GM21723 (cell line): ENCODE data around the gene TMEM108.

Experiments
- ATAC-seq: cut with Tn5 transposase; IDR thresholded peaks from one replicate; pipeline ENCODE4 v1.9.1; 2021; ENCODE audit warnings: mild to moderate bottlenecking, moderate library complexity; ENCODE audit not compliant: unreplicated experiment

TMEM108 gene

DNA sequence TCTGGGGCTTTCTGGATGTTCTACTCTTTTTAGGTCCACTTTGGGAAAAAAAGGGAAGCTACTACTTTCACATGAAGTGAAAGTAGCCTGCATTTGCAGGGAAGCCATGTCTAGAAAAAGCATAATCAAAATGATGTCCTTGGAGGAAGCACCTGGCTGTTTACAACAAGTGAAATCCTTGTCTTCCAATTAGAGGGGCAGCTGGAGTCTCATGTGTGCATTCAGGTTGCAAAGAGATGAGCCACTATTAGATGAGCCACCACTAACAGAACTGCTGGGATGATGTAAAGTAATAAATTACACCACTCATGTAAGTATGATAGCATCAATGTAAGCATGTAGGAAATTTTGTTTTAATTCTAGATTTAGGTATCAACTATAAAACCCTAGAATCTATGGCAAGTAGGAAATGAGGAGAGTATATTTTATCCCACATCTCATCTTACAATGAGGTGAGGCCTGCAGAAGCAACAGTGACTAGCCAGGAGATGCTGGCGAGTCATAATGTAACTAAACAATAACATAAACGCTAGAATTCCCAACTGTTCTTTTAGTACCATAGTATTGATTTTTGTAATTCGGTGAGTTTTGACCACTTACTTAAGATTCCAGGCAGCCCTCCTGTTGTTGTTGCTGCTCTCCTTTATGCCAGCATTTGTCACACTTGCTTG is 75.9 kb downstream of the TMEM108 start:
- no peak for ATAC-seq

DNA sequence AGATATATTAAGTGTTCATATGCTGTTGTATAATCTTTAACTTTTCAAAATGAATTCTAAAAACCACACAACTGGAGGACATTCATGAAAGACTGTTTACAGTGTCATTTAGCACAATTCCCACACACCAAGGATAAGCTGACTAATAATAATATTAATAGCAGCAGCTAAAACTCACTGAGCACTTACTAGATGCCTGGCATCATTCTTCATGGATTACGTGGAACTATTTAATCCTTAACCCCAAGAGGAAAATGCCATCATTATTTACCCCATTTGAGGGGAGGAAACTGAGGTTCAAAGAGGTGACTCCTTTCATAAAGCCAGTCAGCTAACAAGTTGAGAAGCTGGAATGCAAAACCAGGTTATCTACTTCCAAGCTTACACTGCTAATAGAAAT is 77.0 kb downstream of the TMEM108 start:
- ATAC-seq, result no peak

DNA sequence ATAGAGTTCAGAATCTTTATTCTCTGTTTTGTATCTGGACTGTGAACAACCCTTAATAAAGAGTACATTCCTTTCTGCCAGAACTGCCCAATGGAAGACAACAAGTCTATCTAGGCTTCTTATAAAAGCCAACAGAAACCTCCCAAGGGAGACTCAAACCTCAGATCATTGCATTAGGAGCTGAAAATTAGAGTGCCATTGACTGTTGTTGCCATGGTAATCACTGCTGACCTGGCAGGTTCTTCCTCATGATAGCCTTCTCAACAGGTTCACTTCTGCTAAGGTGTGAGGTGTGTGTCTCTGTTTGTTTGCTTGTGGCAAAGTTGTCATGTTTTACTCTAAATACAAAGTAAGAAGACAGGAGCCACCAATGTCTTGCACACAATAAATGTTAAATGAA is 79.2 kb downstream of the TMEM108 start:
- ATAC-seq, result no peak

DNA sequence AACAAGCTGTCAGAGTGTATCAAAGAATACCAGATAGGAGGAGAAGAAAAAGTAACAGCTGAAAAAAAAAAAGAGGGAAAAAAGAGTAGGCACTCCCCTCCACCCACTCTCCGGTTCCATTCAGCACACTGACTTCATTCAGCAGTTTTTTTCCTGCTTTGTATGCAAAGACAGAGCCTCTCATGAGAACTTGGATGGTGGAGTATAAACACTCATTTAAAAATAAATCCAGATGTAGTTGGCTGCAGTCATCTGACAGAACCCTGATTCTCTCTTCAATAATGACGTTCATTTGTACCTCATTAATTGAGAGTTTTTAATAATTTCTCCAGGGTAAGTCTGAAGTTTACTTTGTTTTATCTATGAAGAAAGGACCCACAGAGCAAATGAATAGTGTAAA is 81.0 kb downstream of the TMEM108 start:
- ATAC-seq, result no peak

DNA sequence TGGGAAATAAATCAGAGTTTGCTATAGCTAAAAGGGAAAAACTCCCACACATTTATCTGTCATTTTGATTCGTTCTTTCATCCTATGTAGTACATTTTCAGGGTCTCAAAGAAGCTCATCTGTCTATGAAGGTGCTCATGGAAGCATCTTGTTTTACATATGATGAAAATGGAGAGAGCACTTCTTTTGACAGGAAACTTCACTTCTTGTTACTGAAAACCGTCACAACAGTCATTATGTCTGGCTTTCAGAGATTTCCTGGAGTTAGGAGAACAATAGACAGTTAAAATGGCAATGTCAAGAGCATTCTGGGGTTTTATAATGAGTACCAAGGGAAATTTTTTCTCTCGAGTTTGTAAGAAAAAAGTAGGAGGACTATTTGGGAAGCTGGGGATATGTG is 83.3 kb downstream of the TMEM108 start:
- ATAC-seq, result no peak

DNA sequence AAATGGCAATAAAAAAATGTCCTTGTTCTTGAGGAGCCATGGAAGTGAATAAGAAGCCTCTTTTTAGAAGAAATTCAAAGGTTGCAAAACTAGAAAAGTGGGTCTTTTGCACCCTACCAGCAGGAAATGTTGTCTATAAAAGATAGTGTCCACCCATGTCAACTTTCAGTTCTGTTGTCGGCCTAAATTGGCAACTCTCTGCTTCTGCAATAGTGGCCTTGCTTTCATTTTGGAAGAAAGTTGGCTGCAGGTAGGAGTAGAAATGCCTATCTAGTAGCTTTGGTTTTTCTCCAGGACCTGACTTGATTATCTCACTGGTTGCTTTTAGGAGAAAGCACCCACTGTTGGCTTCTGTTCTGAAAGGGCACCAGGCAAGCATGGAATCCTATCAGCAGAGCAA is 85.4 kb downstream of the TMEM108 start:
- ATAC-seq, result no peak

DNA sequence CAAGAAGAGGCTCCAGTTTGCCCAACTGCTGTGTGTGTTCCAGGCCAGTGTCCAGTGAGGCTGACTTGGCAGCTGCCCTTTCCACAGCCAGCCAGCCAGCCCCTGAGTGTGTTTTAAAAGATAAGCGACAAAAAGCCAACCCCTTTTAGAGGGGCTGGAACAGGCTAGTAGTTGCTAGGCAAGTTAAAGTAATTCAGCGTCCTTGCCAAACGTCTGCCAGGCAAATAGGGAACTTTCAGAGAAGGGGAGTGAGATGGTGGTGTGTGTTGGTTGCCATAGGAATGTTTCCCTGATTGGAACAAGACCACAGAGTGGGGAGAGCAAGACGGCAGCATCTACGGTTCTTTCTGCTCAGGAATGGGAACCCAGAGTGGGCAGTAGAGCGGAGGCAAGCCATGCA is 86.3 kb downstream of the TMEM108 start:
- ATAC-seq, result no peak

DNA sequence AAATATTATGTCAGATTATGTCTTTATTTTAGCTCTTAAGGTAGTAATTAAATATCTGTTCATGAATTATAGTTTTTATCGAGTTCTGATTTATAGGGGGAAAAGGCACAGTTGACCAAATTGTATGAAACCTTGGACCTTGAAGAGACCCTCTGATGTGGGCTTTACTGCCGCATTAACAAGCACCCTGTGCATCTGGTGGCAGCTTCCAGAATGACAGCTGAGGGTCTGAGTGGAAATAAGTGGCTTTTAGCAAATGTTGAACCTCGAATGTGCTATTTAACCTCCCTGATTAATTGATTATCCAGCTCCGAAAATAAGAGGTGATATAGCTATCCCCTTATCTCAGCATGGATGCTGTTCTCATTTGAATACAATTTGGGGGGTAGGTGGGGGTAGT is 87.0 kb downstream of the TMEM108 start:
- ATAC-seq, result no peak

DNA sequence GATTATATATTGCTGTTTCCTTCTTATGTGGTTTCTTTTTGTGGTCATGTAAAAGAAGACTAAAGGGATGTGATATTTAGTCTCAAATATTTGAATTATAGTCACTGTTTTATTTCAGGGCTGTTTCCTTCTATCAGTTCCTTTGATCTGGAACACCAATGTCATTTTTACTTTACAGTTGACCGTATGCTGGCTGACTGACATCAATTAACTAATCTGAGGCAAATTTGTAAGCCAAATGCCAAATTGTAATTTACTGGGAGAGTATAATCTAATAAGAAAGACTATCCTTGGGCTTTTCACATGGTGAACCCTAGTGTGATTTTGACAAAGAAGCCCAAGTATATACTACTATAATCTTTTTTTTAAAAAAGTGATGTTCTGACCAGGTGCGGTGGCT is 87.6 kb downstream of the TMEM108 start:
- no peak for ATAC-seq

DNA sequence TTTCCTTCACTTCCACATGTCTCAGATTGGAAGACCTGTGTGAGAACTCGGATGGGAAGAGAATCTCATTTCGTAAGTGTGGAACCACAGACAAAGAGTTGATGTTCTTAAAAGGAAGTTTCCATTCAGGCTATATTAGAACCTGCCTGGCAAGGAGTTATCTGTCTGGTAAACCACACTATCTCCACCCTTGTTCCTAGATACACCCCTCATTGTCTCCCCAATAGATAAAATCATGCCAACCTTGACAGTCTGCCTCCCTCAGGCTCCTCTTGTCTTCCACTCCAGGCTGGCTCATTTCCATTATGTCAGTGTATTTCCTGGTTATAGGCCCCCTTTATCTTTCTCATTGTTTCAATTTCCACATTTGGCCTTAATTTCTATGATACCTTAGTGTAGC is 89.2 kb downstream of the TMEM108 start:
- ATAC-seq, result no peak

DNA sequence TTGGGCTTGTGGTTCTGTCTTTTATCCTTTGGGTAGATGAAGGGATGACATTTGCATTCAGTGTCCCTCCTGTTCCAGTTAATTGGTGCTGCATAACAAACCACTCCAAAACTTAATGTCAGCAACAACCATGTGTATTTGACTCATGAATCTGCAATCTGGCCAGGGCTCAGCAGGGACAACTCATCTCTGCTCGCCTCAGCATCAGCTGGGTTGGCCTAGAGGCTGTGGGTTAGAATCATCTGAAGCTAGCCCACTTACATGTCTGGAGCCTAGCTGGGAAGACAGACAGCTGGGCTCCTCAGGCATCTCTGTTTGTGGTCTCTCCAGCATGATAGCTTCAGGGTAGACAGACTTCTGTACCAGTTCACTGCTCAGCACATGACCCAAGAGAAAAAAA is 92.0 kb downstream of the TMEM108 start:
- ATAC-seq, result no peak

DNA sequence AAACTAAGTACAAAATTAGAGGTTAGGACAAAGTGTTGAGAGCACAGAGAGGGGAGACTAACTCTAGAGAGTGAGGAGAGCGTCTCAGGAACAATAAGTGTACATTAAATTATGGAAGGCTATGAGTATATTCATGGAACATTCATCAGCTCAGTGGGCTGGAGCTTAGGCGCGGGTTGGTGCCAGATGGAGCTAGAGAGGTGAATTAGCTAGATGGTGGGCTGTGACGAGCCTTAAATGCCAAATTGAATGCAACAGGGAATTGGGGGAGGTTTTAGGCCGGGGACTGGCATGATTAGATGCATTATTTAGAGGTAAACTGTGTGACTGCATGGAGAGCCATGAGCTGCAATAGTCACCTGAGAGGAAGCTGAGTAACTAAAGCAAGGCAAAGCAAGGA is 97.1 kb downstream of the TMEM108 start:
- no peak for ATAC-seq

DNA sequence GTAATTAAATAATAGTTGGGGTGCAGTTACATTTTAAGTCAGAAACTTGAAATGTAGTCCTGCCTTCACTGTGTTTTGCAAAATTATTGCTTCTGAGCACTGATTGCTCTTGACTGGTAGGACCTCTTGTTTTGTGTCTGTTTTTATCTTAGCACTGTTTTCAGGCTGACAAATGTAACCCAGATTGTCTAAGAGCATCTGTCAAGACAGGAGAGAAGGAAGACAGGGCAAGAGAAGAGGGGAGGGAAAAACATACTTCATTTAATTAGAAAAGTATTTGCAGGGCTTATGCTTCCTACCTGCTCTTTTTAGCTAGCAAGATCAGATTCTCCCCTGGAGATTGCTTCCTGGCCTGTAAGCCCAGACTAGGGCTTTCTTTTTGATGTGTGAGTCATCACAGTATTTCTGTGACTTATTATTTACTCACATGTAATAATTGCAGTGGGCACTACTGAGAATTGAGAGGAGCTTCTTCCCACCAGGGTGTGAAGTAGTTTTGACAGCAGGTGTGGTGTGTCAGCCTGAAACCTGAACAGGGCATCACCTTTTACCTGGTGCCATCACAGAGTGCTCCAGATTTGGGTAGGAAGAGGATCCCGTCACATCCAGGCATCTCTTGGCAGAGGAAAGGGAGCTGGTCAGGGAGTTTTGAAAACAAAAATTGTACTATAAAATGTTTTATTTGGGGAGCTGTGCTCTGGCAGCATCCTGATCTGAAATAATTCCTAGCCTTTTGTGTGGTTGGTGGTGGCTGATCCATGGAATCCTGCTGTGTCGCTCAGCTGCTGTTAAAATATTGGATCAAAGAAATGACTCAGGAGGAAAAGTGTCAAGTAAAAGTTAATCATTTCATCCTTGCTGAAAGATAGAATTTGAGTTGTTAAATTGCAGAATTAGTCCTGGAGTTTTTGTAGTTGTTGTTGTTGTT is 98.2 kb downstream of the TMEM108 start:
- peak; percentile 64 for ATAC-seq

DNA sequence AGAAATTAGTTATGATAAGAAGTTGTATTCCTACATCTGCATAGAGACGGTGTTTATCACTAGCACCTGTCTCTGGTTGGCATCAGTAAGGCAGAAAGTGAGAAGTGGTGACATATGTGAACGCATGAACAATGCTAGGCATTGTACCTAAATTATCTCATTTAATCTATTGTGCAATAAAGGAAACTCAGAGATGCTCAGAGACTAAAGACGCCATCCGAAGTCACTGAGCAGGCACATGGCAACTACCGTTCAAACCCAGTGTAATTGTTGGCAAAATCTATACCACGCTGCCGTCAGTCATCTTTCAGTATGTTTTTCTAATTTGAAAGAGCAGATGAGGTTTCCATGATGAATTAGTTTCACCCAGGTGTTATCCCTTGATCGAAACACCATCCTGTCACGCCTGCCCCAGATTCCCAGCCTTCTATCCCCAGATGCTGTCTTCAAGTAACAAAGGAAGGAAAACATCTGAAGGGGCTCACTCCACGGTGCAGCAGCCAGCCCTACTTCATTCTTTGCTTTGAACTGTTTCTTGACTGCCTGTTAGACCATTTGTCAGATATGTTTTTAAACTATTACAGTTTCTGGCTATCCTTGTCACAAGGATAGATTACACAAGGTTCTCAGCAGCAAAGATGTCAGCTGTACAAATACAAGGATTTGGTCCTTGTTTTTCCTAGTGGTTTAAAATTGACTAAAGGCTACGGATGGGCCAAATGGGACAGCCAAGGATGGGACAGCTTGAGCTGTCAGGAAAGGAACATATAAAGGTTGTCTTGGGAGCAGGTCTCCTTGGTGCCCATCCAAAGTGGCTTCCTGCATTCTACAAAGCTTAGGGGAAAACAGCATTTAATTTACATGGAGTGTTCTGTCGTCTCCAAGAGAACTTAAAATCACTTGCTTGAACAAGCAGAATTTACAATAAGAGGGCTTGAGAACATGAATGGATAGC is 99.1 kb downstream of the TMEM108 start:
- no peak for ATAC-seq

DNA sequence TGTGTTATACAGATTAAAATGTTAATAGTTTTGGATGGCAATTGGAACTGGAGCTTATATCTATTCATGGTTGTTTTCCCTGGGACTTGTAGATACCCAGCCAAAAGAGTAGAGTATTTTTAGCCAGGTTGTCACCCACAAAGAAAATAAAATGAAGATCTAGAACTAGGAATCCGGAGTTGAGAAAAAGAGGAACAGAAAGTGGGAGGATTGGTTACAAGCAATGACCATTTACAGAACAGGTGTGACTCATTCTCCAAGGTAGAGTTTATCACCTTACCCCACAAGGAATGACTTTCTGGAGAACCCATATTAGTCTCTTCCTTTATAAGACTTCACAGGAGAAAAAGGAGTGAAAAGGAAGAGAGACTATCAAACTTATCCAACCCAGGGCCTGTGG is 99.8 kb downstream of the TMEM108 start:
- ATAC-seq, result peak; percentile 89

DNA sequence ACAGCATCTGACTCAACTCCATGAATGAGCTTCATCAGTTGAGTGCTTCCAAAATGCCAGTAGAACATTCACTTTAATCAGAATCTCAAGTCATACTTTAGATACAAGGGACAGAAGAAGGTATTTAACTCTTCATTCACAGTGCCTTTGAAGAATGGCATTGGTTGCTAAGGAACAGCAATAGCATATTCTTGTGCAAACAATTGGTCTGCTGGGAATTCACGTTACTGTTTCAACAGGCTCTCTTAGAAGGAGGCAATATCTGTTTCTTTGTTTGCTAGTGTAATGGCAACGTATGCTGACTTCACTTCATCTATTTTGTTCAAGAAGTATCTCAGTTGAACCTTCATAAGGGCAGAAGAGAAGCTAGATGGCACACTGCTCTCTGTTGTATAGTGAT is 113.9 kb downstream of the TMEM108 start:
- no peak for ATAC-seq

DNA sequence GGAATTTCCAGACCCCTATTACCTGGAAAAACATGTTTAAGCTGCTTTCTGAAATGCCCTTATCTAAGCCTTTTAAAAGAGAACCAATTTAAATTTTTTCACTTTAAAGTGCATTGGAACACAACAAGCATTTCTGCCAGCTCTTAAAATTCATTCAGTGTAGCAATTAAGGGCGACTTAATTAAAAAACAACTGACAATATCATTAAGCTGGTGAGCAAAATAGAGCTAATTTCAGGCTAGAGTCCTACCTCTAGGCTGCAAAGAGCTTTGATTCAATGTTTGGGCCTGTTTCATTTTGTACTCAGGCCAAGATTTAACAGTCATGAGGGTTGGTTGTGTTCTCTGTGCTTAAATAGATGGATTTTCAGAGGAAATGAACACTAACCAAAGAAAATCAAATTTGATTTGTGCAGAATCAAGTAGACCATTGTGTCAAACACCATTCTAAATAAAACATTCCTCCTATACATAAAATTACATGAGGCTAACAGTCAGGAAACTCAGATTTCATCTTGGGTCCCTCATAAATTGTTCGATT is 114.6 kb downstream of the TMEM108 start:
- no peak for ATAC-seq

DNA sequence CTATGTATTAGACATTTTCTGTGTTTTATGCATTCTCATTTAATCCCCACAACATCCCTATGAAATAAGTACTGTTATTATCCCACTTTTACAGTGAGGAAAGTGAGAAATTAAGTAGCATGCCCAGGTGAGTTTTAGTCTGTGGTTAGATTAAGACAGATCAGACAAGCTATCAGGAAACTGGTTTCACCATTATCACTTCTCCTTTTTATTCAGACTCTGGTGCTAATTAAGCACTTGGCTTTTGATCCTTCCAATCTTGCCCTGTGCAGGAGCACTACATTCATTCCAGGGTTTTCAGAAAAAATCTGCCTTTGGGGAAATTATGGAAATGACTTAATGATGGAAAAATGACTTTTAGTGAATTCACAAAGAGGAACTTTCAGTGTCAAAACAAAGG is 115.2 kb downstream of the TMEM108 start:
- no peak for ATAC-seq

DNA sequence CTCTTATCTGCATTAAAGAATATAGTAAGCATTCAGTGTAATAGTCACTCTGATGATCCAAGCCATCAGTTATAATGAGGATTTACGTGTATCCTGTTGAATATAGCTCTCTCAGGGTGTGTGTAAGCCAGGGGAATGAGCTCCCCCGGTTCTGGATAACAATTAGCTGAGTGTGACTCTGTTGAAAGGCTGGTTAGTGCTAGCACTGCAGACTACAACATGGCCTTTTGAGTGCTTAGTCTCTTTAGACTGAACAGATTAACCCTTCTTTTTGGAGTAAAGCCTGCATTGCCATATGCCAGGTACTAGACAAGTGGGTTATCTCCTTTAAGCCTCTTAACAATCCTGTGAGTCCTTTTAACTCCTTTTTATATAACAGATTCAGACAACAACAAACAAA is 119.5 kb downstream of the TMEM108 start:
- no peak for ATAC-seq

DNA sequence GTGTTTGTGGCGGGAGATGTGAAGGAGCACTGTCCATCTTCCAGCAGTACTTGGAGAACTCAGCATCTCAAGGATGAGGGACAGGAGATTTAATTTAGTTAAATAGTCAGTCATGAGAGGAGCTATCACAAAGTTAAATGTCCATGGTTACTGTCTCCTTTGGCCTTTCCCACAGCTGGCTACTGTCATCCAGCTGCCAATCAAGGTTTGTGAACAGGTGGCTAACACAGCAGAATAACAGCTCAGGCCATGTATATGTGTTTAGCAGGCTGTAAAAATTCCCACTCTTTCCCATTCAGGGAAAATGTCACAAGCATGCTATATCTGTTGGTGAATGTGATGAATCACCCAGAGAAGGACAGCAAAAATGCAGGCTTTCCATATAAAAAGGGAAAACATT is 120.5 kb downstream of the TMEM108 start:
- no peak for ATAC-seq
